HepG2 (cell line): ENCODE results near the gene ADPRM.

Source experiments
- ATF2 ChIP-seq: sonication (generic); formaldehyde crosslinking; IDR thresholded peaks from 2 replicates; pipeline ENCODE4 v1.4.0; 2020; ENCODE audit warnings: missing genetic modification reagents
- ATF7 ChIP-seq, 2 experiments: fragments of 450-650 bp in 1 of 2; sonication (generic) in 1 of 2; formaldehyde crosslinking in 1 of 2; IDR thresholded peaks; 2 replicates each; pipeline versions ENCODE4 v1.4.0 to v1.6.1; 2016 to 2020; ENCODE audit warnings: antibody characterized with exemption in 1 of 2, mild to moderate bottlenecking in 1 of 2, missing genetic modification reagents in 1 of 2
- CEBPZ ChIP-seq: IDR thresholded peaks from 2 replicates; pipeline ENCODE4 v1.6.1; 2012; ENCODE audit warnings: low read length, improper control_type of control experiment
- FOSL1 ChIP-seq: sonication (generic); formaldehyde crosslinking; IDR thresholded peaks from 2 replicates; pipeline ENCODE4 v1.9.0; 2021; ENCODE audit warnings: missing genetic modification reagents, borderline replicate concordance
- HCFC1 ChIP-seq: fragments of 150-350 bp; IDR thresholded peaks from 2 replicates; pipeline ENCODE4 v1.6.1; 2014; ENCODE audit warnings: low read depth, low read length
- HMG20B ChIP-seq: conservative IDR thresholded peaks from 2 replicates; pipeline ENCODE4 v1.6.1; 2016; ENCODE audit warnings: missing genetic modification reagents, missing compliant biosample characterization
- NONO ChIP-seq, 2 experiments: fragments of 450-650 bp in 1 of 2; sonication (generic) in 1 of 2; formaldehyde crosslinking in 1 of 2; IDR thresholded peaks in 1 of 2; conservative IDR thresholded peaks in 1 of 2; 2 replicates each; pipeline versions ENCODE4 v1.6.1 to v1.8.0; 2017 to 2022; ENCODE audit warnings: mild to moderate bottlenecking in 1 of 2, missing genetic modification reagents in 1 of 2, moderate library complexity in 1 of 2
- RFX5 ChIP-seq: IDR thresholded peaks from 2 replicates; pipeline ENCODE4 v1.6.1; 2011; ENCODE audit warnings: low read depth, low read length, improper control_type of control experiment
- TFE3 ChIP-seq: IDR thresholded peaks from 2 replicates; pipeline ENCODE4 v1.6.1; 2016
- TF ChIP-seq, protein P1 (sequence below): sonication (generic); formaldehyde crosslinking; IDR thresholded peaks from 2 replicates; pipeline ENCODE4 v1.4.0; 2020; ENCODE audit warnings: mild to moderate bottlenecking, missing genetic modification reagents
- TF ChIP-seq, protein P2 (sequence below): sonication (generic); formaldehyde crosslinking; IDR thresholded peaks from 2 replicates; pipeline ENCODE4 v1.5.0; 2020; ENCODE audit warnings: mild to moderate bottlenecking, missing genetic modification reagents, moderate library complexity
- TF ChIP-seq, protein P3 (sequence below): IDR thresholded peaks from 2 replicates; pipeline ENCODE4 v1.6.1; 2016; ENCODE audit warnings: control low read depth

DNA sequence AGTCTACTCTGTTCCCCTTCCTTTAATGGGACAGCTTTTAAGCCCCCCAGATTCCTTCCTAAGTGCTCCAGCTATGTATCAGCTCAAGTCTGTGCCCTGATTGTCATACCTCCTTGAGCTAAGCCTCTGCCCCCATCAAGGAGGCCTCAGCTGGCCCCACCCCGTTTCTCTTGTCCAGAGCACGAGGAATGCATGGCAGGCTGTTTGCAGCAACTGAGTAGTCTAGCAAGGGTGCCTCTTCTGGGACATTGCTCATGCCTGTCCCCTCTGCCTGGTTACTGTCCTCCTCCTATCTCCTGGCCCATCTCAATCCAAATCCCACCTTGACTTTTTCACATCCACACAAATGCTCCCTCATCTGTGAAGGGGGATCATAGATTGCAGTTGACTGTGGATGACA lies 60.3 kb downstream of the ADPRM start:
- no peak for TF ChIP-seq TFE3 (CRISPR knock-in tag)
- TF ChIP-seq ATF7 (IDR thresholded peaks at IDR 0.05): no peak
- no peak for TF ChIP-seq ATF7 (CRISPR knock-in tag; IDR thresholded peaks at IDR 0.05)
- no peak for TF ChIP-seq FOSL1 (CRISPR knock-in tag)
- no peak for TF ChIP-seq HCFC1
- TF ChIP-seq, protein P1, sequence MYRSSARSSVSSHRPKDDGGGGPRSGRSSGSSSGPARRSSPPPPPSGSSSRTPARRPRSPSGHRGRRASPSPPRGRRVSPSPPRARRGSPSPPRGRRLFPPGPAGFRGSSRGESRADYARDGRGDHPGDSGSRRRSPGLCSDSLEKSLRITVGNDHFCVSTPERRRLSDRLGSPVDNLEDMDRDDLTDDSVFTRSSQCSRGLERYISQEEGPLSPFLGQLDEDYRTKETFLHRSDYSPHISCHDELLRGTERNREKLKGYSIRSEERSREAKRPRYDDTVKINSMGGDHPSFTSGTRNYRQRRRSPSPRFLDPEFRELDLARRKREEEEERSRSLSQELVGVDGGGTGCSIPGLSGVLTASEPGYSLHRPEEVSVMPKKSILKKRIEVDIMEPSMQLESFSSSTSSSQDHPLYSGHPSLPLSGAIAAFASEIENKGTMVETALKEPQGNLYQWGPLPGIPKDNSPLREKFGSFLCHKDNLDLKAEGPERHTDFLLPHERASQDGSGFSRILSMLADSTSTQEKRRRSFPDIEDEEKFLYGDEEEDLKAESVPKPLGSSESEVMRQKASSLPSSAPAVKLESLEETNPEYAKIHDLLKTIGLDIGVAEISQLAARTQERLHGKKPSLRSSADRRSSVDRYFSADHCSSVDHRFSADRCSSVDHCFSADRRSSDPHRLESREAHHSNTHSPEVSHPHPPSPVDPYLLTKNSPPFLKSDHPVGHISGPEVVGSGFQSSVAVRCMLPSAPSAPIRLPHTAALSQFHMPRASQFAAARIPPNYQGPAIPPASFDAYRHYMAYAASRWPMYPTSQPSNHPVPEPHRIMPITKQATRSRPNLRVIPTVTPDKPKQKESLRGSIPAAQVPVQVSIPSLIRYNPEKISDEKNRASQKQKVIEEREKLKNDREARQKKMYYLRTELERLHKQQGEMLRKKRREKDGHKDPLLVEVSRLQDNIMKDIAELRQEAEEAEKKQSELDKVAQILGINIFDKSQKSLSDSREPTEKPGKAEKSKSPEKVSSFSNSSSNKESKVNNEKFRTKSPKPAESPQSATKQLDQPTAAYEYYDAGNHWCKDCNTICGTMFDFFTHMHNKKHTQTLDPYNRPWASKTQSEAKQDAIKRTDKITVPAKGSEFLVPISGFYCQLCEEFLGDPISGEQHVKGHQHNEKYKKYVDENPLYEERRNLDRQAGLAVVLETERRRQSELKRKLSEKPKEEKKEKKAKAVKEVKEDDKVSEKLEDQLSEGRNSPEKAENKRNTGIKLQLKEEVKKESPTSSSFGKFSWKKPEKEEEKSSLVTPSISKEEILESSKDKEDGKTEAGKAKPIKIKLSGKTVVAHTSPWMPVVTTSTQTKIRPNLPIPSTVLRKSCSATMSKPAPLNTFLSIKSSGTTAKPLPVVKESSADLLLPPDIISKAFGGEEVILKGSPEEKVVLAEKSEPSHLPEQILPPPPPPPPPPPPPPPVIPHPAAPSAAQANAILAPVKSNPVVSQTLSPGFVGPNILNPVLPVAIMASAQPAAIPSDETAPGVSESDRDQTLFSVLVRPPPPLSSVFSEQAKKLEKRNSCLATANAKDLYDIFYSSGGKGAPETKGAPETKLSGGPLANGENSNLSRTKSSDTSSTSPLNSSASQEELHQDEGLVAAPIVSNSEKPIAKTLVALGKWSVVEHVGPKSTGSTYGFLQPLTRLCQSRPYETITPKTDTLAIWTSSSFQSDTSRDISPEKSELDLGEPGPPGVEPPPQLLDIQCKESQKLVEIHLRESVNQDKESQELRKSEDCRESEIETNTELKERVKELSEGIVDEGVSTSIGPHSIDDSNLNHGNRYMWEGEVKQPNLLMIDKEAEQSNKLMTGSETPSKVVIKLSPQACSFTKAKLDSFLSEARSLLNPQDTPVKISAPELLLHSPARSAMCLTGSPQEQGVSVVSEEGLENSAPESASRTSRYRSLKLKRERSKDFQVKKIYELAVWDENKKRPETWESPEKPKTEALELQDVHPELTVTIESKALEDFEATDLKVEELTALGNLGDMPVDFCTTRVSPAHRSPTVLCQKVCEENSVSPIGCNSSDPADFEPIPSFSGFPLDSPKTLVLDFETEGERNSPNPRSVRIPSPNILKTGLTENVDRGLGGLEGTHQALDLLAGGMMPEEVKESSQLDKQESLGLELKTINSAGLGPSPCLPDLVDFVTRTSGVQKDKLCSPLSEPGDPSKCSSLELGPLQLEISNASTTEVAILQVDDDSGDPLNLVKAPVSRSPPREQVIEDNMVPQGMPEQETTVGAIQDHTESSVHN (CRISPR knock-in tag): no peak
- TF ChIP-seq, protein P2, sequence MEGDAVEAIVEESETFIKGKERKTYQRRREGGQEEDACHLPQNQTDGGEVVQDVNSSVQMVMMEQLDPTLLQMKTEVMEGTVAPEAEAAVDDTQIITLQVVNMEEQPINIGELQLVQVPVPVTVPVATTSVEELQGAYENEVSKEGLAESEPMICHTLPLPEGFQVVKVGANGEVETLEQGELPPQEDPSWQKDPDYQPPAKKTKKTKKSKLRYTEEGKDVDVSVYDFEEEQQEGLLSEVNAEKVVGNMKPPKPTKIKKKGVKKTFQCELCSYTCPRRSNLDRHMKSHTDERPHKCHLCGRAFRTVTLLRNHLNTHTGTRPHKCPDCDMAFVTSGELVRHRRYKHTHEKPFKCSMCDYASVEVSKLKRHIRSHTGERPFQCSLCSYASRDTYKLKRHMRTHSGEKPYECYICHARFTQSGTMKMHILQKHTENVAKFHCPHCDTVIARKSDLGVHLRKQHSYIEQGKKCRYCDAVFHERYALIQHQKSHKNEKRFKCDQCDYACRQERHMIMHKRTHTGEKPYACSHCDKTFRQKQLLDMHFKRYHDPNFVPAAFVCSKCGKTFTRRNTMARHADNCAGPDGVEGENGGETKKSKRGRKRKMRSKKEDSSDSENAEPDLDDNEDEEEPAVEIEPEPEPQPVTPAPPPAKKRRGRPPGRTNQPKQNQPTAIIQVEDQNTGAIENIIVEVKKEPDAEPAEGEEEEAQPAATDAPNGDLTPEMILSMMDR (CRISPR knock-in tag): no peak
- no peak for TF ChIP-seq ATF2 (CRISPR knock-in tag)
- no peak for TF ChIP-seq HMG20B (CRISPR knock-in tag)
- no peak for TF ChIP-seq RFX5
- no peak for TF ChIP-seq NONO (IDR thresholded peaks at IDR 0.05)
- TF ChIP-seq NONO (CRISPR knock-in tag; conservative IDR thresholded peaks at IDR 0.05): no peak
- no peak for TF ChIP-seq CEBPZ
- TF ChIP-seq, protein P3, sequence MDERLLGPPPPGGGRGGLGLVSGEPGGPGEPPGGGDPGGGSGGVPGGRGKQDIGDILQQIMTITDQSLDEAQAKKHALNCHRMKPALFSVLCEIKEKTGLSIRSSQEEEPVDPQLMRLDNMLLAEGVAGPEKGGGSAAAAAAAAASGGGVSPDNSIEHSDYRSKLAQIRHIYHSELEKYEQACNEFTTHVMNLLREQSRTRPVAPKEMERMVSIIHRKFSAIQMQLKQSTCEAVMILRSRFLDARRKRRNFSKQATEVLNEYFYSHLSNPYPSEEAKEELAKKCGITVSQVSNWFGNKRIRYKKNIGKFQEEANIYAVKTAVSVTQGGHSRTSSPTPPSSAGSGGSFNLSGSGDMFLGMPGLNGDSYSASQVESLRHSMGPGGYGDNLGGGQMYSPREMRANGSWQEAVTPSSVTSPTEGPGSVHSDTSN (CRISPR knock-in tag): no peak
